Frontal cortex (tissue), 4 donors: Measurements from ENCODE around the gene STIP1. TPM values are rescaled to one million over a fixed set of nuclear protein-coding genes. Genes with fewer than 3 reads are reported as not detected.
"Not testable (repeated sequence)": the region's sequence is repeated elsewhere in the genome, so short reads cannot be mapped to it uniquely, and the experiment has no call there.

Source experiments
- DNase-seq, 2 donors: peaks; one replicate each; pipeline ENCODE4 v3.0.0; 2012; ENCODE audit warnings: low spot score in 2 of 2
- FAIRE-seq: peaks from 2 replicates; lab custom pipeline; 2012; peaks lifted over from hg19 to GRCh38; lab: Jason Lieb, UNC
- total RNA-seq: library from RNA; depleted of rRNA; stranded (reverse); fragments of >200 nt; gene quantifications from one replicate; pipeline ENCODE4 v1.2.3, GENCODE V29; 2014
- donor health status: control.
- donor health status: control.
- donor health status: control.

Gene STIP1
- total RNA-seq, 1 donor from 2014 or later = 91.7 TPM

- DNase-seq (peak in 1 of 2 donors; percentile 75), FAIRE-seq (no peak)
Observed at GRCh38 chr11:64245797-64246620, 60.0 kb downstream of the STIP1 start.

DNA sequence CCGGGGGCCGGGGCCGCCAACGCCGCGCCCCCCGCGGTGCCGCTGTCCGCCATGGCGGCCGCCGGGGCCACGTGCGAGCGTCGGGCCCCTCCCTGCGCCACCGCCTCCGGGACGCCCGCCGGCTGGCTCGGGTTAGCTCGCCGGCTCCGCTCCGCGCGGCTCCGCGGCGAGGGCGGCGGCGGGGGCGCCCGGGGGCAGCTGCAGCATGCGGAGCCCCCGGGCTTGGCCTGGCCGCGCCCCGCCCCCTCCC is 60.6 kb downstream of the STIP1 start:
- FAIRE-seq, DNase-seq: not testable (repeated sequence)

DNA sequence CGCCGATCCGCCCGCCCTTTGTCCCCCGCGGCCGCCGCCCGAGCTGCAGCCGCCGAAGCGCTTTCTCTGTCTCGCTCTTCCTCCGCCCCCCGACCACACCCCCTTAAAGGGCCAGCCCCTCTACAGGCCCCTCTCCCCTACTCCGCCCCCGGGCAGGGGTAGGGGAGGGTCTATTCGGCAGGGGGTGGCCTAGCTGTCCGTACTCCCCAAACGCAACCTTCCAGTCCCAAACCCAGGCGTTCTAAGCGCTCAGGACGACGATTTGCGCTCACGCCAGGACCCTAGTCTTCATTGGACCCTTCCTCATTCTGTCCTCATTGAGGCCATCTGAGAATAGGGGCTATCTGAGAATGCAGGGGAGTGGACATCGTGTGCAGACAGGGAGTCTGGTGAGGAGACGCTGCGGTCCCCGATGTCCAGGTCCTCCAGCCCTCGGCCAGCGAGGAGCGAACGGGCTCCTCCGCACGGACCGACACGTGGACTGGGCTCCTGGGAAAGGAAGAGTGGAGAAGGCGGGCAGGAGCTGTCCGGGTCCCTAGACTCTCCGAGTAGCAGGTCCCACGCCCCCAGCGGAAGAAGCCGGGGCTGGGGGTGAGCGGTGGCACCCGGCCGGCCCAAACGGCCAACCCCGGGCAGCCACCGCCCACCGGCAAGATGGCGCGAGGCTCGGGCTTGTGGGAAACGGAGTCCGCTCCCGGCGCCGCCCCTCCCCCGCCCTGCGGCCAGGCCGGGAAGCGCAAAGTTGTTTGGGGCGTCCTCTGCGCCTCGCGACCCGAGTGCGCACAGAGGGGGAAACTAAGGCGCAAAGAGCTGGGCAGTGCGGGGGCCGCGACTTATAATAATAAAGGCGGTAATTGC is 61.1 kb downstream of the STIP1 start, which contains the start of gene PPP1R14B:
Gene PPP1R14B, minus strand, starts transcription at position 73 of the 858 bp plus-strand sequence. CDS start 270 bp downstream, outside the sequence.
- peak; percentile 91 to 93 for DNase-seq
- no peak for FAIRE-seq

GRCh38 chr11:64247729-64248531 is 62.0 kb downstream of the STIP1 start:
- FAIRE-seq (no peak), DNase-seq (no peak)

DNA sequence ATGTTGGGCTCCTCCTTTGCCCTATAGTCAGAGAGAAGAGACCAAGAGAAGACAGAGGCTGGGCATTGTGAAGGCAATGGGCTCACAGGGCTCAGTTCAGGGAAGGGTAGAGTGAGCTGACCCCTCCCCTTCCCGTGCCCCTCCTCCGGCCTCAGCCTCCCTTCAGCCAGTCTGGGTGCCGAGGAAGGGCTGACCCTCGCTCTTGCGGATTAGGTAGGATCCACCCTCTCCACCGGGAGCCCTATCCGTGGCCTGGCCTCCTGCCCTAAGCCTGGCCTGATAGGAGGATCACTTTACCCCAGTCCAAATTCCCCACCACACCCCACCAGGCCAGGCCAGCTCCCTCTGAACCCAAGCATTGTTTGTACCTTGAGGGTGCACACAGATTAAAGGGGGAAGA is 62.6 kb downstream of the STIP1 start:
- DNase-seq (no peak), FAIRE-seq (no peak)

- no peak for DNase-seq
- FAIRE-seq = no peak
Observed at GRCh38 chr11:64249038-64249437, 63.1 kb downstream of the STIP1 start.

DNA sequence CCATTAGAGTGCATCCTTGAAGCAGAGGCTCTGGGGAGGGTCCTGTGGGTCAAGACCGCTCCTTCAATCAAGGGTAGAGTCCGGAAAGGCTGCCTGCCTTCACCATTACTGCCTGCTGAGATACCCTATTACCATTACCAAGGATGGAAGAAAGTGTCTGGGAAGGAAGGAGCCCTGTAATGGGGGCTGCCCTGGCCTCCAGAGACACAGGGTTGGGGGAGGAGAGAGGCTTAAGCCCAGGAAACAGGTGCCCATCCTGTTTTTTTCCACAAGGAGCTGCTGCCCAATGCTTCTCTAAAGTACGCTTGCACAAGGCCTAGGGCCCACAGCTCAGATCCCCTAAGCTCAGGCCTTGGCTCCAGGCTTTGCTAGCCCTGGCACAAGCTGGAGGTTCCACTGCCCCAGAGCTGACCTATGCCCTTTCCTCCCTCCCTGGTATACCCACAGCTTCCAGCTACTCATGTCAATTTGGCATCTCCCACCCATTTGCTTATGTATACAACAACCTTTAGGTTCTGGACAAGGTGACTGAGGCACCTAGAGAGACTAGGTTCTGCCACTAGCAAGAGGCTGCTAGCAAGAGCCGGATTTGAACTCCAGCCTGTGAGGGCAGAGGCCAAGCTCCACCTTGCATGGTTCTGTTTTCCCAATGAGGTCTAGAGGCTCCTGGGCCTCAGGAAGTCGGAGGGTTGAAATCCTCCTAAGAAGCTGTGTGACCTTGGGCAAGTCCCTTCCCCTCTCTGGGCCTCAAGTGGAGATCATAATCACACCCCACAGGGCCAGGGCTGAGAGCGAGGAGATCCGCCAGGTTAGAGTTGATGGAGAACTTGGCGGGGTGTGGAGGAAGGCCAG is 63.8 kb downstream of the STIP1 start:
- DNase-seq = no peak

DNA sequence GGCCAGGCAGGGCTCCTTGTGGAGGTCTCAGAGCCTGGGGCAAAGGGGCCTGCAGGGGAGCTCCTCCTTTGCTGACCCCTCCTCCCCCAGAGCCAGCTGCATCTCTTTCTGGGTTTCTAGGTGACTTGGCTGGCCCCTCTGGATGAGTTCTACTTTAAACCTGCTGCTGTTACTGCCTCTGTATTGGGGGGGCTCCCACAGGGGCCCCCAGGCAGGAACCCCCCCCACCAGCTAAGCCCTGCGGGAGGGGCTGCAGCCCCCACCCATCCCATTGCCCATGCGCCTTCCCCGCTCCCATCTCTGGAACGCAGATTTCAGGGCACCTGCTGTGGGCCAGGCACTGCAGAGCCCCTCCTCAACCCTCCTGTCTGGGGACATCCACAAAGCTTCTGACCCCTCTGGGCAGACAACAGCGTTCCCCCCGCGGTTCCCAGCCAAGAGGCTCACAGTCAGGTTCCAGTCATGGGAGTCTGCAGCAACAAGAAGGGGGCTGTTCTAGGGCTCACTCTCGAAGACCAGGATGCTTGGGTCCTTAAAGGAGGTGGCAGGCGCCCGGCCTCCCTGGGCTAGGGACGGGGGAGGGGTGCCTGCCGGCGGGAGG is 64.5 kb downstream of the STIP1 start:
- FAIRE-seq (no peak), DNase-seq (no peak)

More for the DNA sequence above, 63.8 kb downstream of the STIP1 start:
- no peak for FAIRE-seq

- FAIRE-seq = no peak
Observed at GRCh38 chr11:64251016-64251752, 65.2 kb downstream of the STIP1 start, which contains the start of gene PLCB3. PLCB3 (plus strand) TSS chr11:64251530; CDS start chr11:64251650, 120 bp downstream.

GRCh38 chr11:64251753-64252002 is 65.7 kb downstream of the STIP1 start:
- FAIRE-seq (no peak), DNase-seq (no peak)

More at GRCh38 chr11:64251016-64251752, 65.2 kb downstream of the STIP1 start, which contains the start of gene PLCB3:
- peak; percentile 90 to 95 for DNase-seq

DNA sequence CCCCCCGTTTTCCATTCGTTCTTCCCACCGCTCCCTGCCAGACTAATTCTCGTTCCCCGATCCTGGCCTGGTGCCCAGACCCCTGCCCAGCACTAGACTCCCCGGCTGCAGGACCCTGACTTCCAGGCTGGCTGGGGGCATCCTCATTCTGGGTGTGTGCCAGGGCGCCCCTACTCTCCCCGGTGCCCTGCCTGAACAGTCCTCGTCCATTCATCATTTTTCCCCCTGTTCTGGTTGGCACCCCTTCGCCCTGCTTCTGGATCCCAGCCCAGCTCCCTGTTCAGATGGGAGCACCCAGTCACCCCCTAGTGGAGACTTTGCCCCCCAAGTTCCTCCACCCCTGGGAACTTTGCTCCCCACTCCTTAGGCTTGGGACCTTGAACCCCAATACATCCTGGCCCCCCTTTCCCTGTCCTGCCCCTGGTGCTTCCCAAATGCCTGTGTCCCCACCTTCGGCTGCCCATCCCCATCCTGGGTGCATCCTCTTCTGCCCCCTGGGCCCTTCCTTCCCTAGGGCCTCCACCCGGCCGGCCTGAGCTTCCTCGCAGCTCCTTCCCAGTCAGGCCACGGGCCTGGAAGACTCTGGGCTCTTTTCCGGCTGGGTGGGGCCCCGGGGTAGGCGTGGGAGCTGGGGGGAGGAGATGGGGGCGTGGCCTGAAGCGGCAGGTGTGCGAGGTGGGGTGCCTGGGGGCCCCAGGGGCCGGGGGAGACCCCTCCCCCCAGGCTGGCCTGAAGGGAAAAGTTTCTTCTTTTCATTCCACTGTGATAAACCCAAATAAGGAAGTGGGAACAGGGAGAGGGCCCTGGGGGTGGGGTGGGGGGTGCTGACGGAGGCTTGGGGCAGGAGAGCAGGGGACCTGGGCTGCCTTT is 66.3 kb downstream of the STIP1 start:
- no peak for FAIRE-seq
- DNase-seq = peak in 1 of 2 donors; percentile 58

- FAIRE-seq (no peak), DNase-seq (no peak)
Observed at GRCh38 chr11:64253043-64253442, 67.1 kb downstream of the STIP1 start.

DNA sequence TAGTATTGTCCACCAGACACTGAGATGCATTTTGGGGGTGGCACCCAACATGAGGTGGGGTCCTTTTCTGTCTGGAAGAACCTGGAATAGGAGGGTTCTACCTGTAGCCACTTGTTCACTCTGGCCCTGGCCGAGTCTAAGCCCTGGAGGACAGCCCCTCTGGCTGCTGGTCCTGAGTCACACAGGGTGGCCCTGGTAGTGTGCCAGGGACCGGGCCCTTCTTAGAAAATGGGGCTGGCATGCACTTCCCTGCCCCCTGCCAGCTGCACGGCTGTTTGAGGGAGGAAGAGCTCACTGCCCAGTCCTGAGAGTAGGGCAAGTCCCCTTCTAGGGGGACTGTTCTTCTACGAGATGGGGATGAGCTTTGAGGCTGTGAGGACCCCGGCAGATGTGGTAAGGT is 67.5 kb downstream of the STIP1 start:
- FAIRE-seq = no peak
- peak; percentile 61 to 62 for DNase-seq
